ACC112 (cell line): ENCODE results near the gene NUMA1.
A peak's percentile ranks its signal among the peaks of the same experiment; 100 is the strongest.

Experiments used
- H2AFZ ChIP-seq: fragments of 200-600 bp; sonication (generic); one replicate; pipeline ENCODE4 v1.6.0; 2017; ENCODE audit warnings: antibody characterized with exemption, low read length; ENCODE audit not compliant: unreplicated experiment
- H3K27ac ChIP-seq: fragments of 200-600 bp; sonication (generic); 2 replicates; pipeline ENCODE4 v1.5.1; 2014; ENCODE audit warnings: low read depth, mild to moderate bottlenecking, antibody characterized with exemption, low read length, moderate library complexity
- H3K27me3 ChIP-seq: fragments of 200-600 bp; sonication (generic); 2 replicates; pipeline ENCODE4 v1.6.1; 2014; ENCODE audit warnings: mild to moderate bottlenecking, antibody characterized with exemption, low read length, moderate library complexity, mixed read lengths; ENCODE audit not compliant: insufficient read depth
- H3K36me3 ChIP-seq: fragments of 200-600 bp; sonication (generic); 2 replicates; pipeline ENCODE4 v1.6.1; 2016; ENCODE audit warnings: mild to moderate bottlenecking, antibody characterized with exemption, low read length, moderate library complexity, mixed read lengths; ENCODE audit not compliant: insufficient read depth
- H3K4me1 ChIP-seq: fragments of 200-600 bp; sonication (generic); one replicate; pipeline ENCODE4 v1.6.1; 2016; ENCODE audit warnings: low read length, mixed read lengths; ENCODE audit not compliant: insufficient read depth, unreplicated experiment, control insufficient read depth
- H3K4me3 ChIP-seq: fragments of 200-600 bp; sonication (generic); 2 replicates; pipeline ENCODE4 v1.5.1; 2014; ENCODE audit warnings: mild to moderate bottlenecking, low read depth, low read length
- H3K79me2 ChIP-seq: fragments of 200-600 bp; sonication (generic); one replicate; pipeline ENCODE4 v1.6.0; 2016; ENCODE audit warnings: low read length; ENCODE audit not compliant: control insufficient read depth, unreplicated experiment, insufficient read depth

NUMA1 gene

DNA sequence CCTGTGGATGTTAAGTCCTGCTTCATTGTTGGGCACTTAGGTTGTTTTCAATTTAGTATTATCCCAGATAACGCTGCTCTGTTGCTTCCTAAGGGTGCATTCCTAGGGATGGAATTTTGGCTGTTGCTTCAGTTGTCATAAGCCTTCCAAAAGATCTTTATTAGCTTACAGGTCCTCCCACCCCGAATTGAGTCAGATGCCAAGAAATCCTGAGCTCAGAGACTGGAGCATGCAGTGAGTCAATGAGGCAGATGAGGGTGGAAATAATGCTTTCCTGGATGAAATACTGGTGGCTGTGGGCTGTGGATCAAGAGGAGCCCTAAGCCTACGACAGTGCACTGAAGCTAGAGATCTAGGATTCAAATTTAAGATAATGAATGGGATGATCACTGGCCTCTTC, 92.3 kb downstream of the NUMA1 start:
- Histone ChIP-seq H3K4me3 (no peak overlapping the region), H3K27ac (no peak overlapping the region), H3K36me3 (peaks cover 5% of the 10 kb centered on the region; the same call in 1 of the 2 replicates), H3K4me1 (no peaks in the 10 kb centered on the region), H2AFZ (no peak overlapping the region), H3K27me3 (no peaks in the 10 kb centered on the region), H3K79me2 (no peaks in the 10 kb centered on the region)

DNA sequence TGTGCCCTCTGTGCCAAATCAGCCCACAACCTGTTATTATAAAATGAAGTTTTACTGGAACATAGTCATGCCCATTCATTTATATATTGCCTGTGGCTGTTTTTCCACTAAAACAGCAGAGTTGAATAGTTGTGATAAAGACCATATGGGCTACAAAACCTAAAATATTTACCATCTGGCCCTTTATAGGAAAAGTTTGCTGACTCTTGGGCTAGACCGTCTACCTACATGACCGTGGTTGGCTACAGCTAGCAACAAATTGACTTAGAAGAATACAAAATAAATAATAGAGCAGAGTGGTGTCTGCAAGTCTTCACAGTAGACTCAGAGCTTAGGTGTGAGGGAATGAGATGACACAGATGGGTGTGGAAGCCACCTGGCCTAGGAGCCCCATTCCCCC, 92.8 kb downstream of the NUMA1 start:
- peaks cover 5% of the 10 kb centered on the region; the same call in 1 of the 2 replicates for H3K36me3 ChIP-seq

DNA sequence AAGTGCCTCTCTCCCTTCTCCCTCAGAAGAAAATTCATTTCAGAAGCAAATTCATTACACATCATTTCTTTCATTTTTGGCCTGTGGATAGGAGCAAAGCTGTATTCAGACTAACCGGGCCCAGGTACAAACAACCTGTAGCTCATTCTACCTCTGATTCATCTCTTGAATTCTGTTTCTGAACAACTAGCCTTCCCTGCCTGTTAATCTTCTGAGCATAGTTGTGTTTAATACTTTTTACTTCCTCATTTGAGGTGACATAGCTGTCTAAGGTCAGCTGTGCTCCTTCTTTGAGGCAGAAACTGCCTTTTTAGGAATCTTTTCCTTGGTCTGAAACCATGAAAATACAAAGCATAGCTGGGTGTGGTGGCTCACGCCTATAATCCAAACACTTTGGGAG, 94.2 kb downstream of the NUMA1 start:
- H3K4me1 ChIP-seq: no peaks in the 10 kb centered on the region
- no peak overlapping the region for H3K4me3 ChIP-seq
- no peak overlapping the region for H3K27ac ChIP-seq
- no peaks in the 10 kb centered on the region for H3K27me3 ChIP-seq
- no peak overlapping the region for H2AFZ ChIP-seq
- H3K79me2 ChIP-seq: no peaks in the 10 kb centered on the region
- peaks cover 5% of the 10 kb centered on the region; the same call in 1 of the 2 replicates for H3K36me3 ChIP-seq

More for the DNA sequence above, 92.8 kb downstream of the NUMA1 start:
- Histone ChIP-seq H3K27me3 (no peaks in the 10 kb centered on the region), H2AFZ (no peak overlapping the region), H3K27ac (no peak overlapping the region), H3K4me1 (no peaks in the 10 kb centered on the region), H3K4me3 (no peak overlapping the region), H3K79me2 (no peaks in the 10 kb centered on the region)

DNA sequence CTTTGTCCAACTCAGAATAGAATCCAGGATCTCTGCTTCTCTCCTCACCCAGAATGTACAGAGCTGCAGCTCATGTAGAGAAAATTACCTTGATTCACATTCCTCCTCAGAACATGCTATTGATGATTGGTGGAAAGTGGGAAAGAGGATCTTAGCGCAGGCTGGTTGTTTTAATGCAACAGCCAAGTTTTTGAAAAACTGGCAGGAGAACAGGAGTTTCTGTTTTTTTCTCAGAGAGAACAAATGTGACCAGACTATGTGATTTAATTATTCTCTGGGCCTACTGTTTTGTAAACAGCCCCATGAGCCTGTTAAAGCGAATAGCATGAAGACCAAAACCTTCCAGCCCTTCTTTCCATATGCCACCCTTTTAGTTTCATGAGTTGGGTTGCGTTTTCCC, 100.7 kb downstream of the NUMA1 start:
- Histone ChIP-seq H3K4me1 (no peaks in the 10 kb centered on the region), H3K79me2 (peaks cover 5% of the 10 kb centered on the region), H3K27ac (no peak overlapping the region), H2AFZ (no peak overlapping the region), H3K27me3 (no peaks in the 10 kb centered on the region), H3K4me3 (no peak overlapping the region), H3K36me3 (peaks cover 2% of the 10 kb centered on the region; the same call in 1 of the 2 replicates)

DNA sequence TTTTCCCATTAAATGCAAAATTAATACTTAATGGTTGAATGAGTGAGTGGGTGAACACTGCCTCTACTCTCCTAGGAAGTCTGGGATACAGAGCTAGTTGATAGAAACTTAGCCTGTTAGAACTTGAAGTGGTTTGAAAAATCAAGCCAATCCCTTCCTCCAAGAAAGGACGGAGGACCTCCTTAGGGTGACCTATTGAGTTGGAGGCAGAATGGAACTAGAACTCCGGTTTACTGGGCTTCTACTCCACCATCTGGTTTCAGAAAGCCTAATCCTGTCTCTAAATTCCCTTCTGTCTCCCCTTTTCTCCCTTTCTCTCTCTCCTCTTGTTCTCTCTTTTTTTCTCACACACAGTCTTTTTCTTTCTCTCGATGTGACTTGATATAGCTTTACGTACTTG, 101.2 kb downstream of the NUMA1 start:
- H2AFZ ChIP-seq: no peak overlapping the region
- H3K36me3 ChIP-seq: peaks cover 2% of the 10 kb centered on the region; the same call in 1 of the 2 replicates
- no peak overlapping the region for H3K27ac ChIP-seq
- peaks cover 5% of the 10 kb centered on the region for H3K79me2 ChIP-seq
- no peaks in the 10 kb centered on the region for H3K4me1 ChIP-seq
- H3K27me3 ChIP-seq: no peaks in the 10 kb centered on the region
- H3K4me3 ChIP-seq: no peak overlapping the region

DNA sequence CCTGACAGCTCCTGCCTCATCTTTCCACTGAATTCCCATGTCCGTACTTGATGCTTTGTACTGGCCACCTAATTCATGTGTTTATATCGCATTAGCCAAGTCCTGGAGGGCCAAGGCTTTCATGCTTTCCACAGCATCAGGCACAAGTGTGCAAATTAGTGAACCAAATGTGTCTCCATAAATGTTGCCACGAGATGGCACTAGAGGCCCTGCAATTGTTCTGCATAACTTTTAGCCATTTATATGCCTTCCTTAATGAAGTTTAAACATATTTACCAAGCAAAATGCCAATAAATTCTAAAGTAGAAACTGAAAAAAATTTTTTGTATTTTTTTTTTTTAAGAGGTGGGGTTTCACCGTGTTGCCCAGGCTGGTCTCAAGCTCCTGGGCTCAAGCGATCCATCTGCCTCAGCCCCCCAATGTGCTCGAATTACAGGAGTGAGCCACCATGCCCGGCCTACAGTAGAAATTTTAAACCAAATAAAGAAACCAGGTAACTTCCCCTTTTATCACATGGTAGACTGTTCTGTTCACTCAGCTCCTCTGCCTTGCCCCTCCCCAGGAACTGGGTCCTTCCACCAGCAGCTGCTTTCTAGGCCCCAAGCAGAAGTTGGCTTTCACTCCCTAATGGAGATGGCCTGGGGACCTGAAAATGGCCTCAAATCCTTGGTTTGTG, 102.5 kb downstream of the NUMA1 start:
- Histone ChIP-seq H2AFZ (no peak overlapping the region), H3K27ac (no peak overlapping the region), H3K79me2 (peaks cover 5% of the 10 kb centered on the region), H3K27me3 (no peaks in the 10 kb centered on the region), H3K36me3 (peaks cover 2% of the 10 kb centered on the region; the same call in 1 of the 2 replicates), H3K4me3 (no peak overlapping the region), H3K4me1 (no peaks in the 10 kb centered on the region)

DNA sequence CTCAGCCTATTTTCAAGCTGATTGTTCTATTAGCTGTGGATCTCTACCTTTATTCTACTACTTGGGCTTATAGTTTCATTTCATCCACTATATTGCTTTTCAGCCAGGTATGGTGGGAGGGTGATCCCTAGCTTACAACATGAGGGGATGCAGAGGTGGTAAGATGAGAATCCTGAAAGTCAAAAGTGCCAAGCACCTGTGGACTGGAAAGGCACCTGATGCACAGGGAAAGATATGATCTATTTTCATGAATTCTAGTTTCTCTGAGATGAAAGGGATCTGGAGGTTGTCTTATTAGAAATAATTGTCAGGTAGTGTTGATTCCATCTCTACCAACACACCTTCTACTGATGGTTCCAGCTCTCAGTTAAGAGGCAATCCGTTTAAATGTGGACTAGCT, 103.3 kb downstream of the NUMA1 start:
- H2AFZ ChIP-seq: no peak overlapping the region
- no peaks in the 10 kb centered on the region for H3K27me3 ChIP-seq
- H3K36me3 ChIP-seq: peaks cover 7% of the 10 kb centered on the region; the same call in 1 of the 2 replicates
- peaks cover 5% of the 10 kb centered on the region for H3K79me2 ChIP-seq
- no peak overlapping the region for H3K27ac ChIP-seq
- H3K4me3 ChIP-seq: no peak overlapping the region
- no peaks in the 10 kb centered on the region for H3K4me1 ChIP-seq

DNA sequence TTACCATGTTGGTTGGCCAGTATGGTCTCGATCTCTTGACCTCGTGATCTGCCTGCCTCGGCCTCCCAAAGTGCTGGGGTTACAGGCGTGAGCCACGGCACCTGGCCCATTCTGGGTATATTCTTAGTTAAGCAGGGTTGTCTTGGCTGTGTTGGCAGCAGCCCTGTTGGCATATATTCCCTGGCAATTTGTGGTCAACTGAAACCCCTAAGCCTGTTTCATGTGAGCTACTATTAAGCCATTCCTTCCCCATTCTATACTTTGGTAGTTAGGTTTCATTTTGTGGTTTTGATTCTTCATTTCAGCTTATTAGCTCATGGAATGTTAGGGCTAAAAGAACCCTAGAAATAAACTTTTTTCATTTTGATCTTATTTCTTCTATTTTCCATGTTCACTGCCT, 103.8 kb downstream of the NUMA1 start:
- Histone ChIP-seq H2AFZ (no peak overlapping the region), H3K79me2 (peaks cover 5% of the 10 kb centered on the region), H3K4me1 (no peaks in the 10 kb centered on the region), H3K36me3 (peaks cover 7% of the 10 kb centered on the region; the same call in 1 of the 2 replicates), H3K27me3 (no peaks in the 10 kb centered on the region), H3K4me3 (no peak overlapping the region), H3K27ac (no peak overlapping the region)

DNA sequence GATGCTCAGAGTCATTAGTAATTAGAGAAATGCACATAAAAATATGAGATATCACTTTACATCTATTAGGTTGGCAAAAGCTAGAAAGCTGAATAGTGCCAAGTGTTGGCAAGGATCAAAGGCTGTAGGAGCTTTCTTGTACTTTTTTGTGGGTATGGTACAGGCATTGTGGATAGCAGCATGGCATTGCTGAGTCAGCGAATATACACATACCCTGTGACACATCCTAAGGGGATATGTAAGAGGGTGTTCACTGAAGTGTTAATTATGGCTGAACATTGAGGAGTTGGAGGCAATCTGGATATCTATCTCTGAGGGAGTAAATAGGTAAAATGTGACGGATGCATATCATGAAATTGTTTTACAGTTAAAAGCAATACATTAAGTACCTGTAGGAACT, 108.7 kb downstream of the NUMA1 start:
- H2AFZ ChIP-seq: no peak overlapping the region
- no peaks in the 10 kb centered on the region for H3K27me3 ChIP-seq
- H3K4me3 ChIP-seq: no peak overlapping the region
- H3K36me3 ChIP-seq: peaks cover 18% of the 10 kb centered on the region
- no peak overlapping the region for H3K27ac ChIP-seq
- H3K4me1 ChIP-seq: no peaks in the 10 kb centered on the region
- H3K79me2 ChIP-seq: peaks cover 5% of the 10 kb centered on the region

DNA sequence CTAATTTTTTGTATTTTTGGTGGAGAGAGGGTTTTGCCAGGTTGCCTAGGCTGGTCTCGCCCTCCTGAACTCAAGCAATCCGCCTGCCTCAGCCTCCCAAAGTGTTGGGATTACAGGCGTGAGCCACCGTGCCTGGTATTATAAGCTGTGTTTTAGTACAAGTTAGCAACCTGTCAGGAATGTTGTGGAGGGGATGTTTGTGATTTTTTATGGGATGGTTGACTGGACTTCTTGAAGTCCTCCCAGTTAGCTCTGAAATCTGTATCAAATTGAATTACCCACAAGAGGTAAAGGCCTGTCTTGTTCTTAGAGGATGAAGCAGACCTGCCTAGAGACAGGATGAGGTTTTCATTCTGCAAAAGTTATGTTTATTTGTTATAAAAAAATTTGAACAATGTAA, 115.7 kb downstream of the NUMA1 start:
- Histone ChIP-seq H3K79me2 (peaks cover 5% of the 10 kb centered on the region), H3K4me1 (peaks cover 18% of the 10 kb centered on the region), H3K27ac (no peak overlapping the region), H3K27me3 (no peaks in the 10 kb centered on the region), H3K36me3 (peaks cover 38% of the 10 kb centered on the region), H2AFZ (no peak overlapping the region), H3K4me3 (no peak overlapping the region)

DNA sequence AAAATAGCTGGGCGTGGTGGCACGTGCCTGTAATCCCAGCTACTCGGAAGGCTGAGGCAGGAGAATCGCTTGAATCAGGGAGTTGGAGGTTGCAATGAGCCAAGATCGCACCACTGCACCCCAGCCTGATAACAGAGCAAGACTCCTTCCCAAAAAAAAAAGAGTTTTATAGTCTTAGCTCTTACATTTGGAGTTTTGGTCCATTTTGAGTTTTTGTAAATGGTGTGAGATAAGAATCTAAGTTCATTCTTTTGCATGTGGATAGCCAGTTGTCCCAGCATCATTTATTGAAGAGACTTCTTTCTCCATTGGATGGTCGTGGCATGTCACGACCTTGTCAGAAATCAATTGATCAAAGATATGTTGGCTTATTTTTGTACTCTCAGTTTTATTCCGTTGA, 116.9 kb downstream of the NUMA1 start:
- no peak overlapping the region for H2AFZ ChIP-seq
- peaks cover 12% of the 10 kb centered on the region for H3K79me2 ChIP-seq
- H3K4me1 ChIP-seq: peaks cover 18% of the 10 kb centered on the region
- no peak overlapping the region for H3K4me3 ChIP-seq
- peaks cover 34% of the 10 kb centered on the region for H3K36me3 ChIP-seq
- H3K27ac ChIP-seq: peak overlapping the region; percentile 90
- H3K27me3 ChIP-seq: no peaks in the 10 kb centered on the region
